WTC11 (cell line): Measurements from ENCODE around the gene GLT6D1.

Experiments
- AR ChIP-seq: fragments of 250-450 bp; sonication (Bioruptor Pico); IDR thresholded peaks from 2 replicates; pipeline ENCODE4 v1.9.0; 2021; ENCODE audit warnings: mild to moderate bottlenecking
- CREB1 ChIP-seq: sonication (generic); formaldehyde crosslinking; IDR thresholded peaks from 2 replicates; pipeline ENCODE4 v1.8.0; 2023; ENCODE audit warnings: mild to moderate bottlenecking, missing genetic modification reagents
- CTCF ChIP-seq: fragments of 200-600 bp; IDR thresholded peaks from 2 replicates; pipeline ENCODE4 v1.8.0; 2022; ENCODE audit warnings: antibody characterized with exemption
- E2F1 ChIP-seq: sonication (generic); formaldehyde crosslinking; IDR thresholded peaks from 2 replicates; pipeline ENCODE4 v1.8.0; 2022; ENCODE audit warnings: mild to moderate bottlenecking, missing genetic modification reagents
- FOXP4 ChIP-seq: sonication (generic); formaldehyde crosslinking; IDR thresholded peaks from 2 replicates; pipeline ENCODE4 v1.8.0; 2022; ENCODE audit warnings: mild to moderate bottlenecking, missing genetic modification reagents
- HMGXB4 ChIP-seq: sonication (generic); formaldehyde crosslinking; IDR thresholded peaks from 2 replicates; pipeline ENCODE4 v1.8.1; 2023; ENCODE audit warnings: mild to moderate bottlenecking, moderate library complexity, missing genetic modification reagents
- MAX ChIP-seq: sonication (generic); formaldehyde crosslinking; IDR thresholded peaks from 2 replicates; pipeline ENCODE4 v1.8.0; 2022; ENCODE audit warnings: mild to moderate bottlenecking, missing genetic modification reagents
- NR1H2 ChIP-seq: sonication (generic); formaldehyde crosslinking; IDR thresholded peaks from 2 replicates; pipeline ENCODE4 v1.9.0; 2021; ENCODE audit warnings: mild to moderate bottlenecking, moderate library complexity, missing genetic modification reagents
- NR3C1 ChIP-seq: sonication (generic); formaldehyde crosslinking; conservative IDR thresholded peaks from 2 replicates; pipeline ENCODE4 v1.8.1; 2023; ENCODE audit warnings: low read depth, mild to moderate bottlenecking, missing genetic modification reagents
- RELA ChIP-seq: sonication (generic); formaldehyde crosslinking; IDR thresholded peaks from 2 replicates; pipeline ENCODE4 v1.8.1; 2022; ENCODE audit warnings: missing genetic modification reagents, mild to moderate bottlenecking, borderline replicate concordance
- SP1 ChIP-seq: sonication (generic); formaldehyde crosslinking; conservative IDR thresholded peaks from 2 replicates; pipeline ENCODE4 v1.8.1; 2022; ENCODE audit warnings: missing genetic modification reagents
- USF1 ChIP-seq: sonication (generic); formaldehyde crosslinking; IDR thresholded peaks from 2 replicates; pipeline ENCODE4 v1.8.0; 2022; ENCODE audit warnings: mild to moderate bottlenecking, missing genetic modification reagents

- TF ChIP-seq CTCF: no peak
- no peak for TF ChIP-seq RELA (CRISPR knock-in tag)
- TF ChIP-seq NR1H2: no peak
- no peak for TF ChIP-seq SP1 (CRISPR knock-in tag)
- TF ChIP-seq NR3C1 (CRISPR knock-in tag): no peak
- TF ChIP-seq E2F1: no peak
- no peak for TF ChIP-seq FOXP4
- TF ChIP-seq AR: no peak
- TF ChIP-seq USF1 (CRISPR knock-in tag): no peak
- TF ChIP-seq CREB1: no peak
- TF ChIP-seq HMGXB4: no peak
- TF ChIP-seq MAX (CRISPR knock-in tag): no peak
Measured at GRCh38 chr9:135689011-135689410, 49.7 kb upstream of the GLT6D1 start.
